HG03575 (cell line): ENCODE measurements around the gene C11orf71.

ENCODE experiments used
- ATAC-seq: cut with Tn5 transposase; IDR thresholded peaks from one replicate; pipeline ENCODE4 v1.9.1; 2021; ENCODE audit not compliant: unreplicated experiment, insufficient number of reproducible peaks, low FRiP score; ENCODE audit errors: extremely low read depth

C11orf71 gene

DNA sequence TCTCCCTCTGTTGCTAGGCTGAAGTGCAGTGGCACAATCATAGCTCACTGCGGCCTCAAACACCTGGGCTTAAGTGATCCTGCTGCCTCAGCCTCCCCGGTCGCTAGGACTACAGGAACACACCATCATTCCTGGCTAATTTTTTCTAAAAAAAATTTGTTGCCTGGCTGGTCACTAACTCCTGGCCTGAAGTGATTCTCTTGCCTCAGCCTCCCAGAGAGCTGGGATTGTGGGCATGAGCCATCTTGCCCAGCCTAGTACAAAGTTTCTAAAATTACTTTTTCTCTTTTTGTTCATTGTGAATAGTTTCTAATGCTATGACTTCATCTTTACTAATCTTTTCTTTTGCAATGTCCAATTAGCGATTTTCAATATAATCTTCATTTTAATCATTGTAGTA lies 12.6 kb upstream of the C11orf71 start:
- ATAC-seq, result no peak

DNA sequence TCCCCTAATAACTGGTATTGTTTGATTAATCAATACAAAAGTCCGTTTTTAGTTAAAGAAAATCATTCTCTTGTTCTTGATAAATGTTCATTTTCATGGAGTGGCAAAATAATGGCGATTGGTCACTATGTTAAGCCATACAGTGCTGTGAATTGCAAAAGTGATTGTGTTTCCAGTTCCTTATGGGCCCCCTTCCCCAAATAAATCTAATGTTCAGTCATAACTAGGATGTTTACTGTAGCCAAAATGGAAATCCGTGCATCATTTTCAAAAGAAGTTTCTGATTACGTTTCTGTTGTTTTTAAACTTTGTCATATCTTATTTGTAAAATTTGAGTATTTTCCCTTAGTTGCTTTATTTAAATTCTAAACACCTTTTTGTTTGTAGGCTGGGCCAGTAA lies 1.0 kb upstream of the C11orf71 start:
- ATAC-seq, result no peak

- peak; percentile 12 for ATAC-seq
These were observed 558 bp upstream of the C11orf71 start for GRCh38 chr11:114400915-114401223.

GRCh38 chr11:114399490-114400215 lies 658 bp downstream of the C11orf71 start:
- ATAC-seq, result no peak

DNA sequence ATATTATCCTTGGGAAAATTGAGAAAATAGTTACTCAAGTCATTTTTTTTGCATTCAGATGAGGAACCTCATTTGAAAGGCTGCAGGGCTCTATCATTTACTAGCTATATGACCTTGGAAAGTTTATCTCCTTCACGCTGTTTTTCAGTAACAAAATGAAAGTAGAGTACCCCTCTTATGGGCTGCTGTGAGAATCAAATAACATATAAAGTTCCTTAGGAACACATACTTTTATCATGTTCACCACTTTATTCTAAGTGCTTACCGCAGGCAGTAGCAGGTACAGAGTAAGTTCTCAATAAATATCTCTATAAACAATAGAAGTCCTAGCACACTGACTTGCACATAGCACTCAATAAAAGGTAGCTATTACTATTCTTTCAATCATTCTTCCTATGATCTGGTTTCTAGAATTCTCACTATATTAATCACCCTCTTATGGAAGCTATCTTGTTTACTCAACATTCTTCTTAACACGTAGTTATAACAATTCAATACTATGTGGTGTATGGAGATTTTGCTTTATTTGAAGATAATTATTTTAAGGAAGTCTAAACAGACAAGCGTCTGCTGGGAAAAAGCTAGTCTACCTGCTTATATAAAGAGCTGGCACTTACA lies 1.9 kb downstream of the C11orf71 start:
- ATAC-seq, result no peak

DNA sequence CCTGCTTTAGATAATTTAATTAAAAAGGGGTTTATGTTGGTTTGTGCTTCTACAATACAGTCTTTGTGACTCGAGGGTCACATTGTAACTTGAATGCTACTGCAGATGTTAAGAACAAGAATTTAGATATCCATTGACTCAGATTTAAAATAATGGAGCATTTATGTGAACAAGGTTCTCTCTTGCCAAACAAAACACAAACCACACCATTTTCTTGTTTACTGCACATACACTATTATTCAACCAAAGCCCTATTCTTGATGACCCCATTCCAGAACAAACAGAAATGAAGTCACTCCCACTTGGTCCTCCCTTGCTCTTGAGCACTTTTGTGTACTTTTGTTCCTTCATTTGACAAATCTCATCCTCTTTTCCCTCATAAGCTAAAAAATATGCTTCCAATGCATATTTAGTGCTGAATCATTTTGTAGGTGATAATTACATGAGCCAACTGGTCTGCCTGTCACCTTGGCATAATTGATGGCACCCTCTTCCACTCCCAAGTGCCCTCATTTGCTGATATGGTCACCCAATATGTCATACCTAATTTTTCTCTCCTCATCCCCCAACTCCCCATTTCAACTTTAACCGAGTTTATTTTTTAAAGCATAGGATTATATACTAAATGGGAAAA lies 2.8 kb downstream of the C11orf71 start:
- no peak for ATAC-seq

- ATAC-seq, result no peak
These were observed 3.4 kb downstream of the C11orf71 start for GRCh38 chr11:114396916-114397315.

DNA sequence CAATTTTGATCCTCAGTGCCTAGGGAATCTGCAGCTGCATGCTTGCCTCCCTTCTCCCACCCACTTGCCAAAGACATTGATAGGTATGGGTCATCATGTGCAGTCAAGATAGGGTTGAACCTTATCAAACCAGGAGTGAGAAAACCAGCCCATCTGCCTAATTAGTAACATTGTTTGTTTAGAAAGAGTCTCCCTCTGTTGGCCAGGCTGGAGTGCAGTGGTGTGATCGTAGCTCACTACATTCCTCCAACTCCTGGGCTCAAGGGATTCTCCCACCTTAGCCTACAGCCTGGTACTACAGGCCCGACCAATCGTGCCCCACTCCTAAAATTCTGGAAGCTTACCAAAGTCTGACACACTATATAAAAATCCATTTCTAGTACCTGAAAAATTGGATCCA lies 4.6 kb downstream of the C11orf71 start:
- no peak for ATAC-seq

DNA sequence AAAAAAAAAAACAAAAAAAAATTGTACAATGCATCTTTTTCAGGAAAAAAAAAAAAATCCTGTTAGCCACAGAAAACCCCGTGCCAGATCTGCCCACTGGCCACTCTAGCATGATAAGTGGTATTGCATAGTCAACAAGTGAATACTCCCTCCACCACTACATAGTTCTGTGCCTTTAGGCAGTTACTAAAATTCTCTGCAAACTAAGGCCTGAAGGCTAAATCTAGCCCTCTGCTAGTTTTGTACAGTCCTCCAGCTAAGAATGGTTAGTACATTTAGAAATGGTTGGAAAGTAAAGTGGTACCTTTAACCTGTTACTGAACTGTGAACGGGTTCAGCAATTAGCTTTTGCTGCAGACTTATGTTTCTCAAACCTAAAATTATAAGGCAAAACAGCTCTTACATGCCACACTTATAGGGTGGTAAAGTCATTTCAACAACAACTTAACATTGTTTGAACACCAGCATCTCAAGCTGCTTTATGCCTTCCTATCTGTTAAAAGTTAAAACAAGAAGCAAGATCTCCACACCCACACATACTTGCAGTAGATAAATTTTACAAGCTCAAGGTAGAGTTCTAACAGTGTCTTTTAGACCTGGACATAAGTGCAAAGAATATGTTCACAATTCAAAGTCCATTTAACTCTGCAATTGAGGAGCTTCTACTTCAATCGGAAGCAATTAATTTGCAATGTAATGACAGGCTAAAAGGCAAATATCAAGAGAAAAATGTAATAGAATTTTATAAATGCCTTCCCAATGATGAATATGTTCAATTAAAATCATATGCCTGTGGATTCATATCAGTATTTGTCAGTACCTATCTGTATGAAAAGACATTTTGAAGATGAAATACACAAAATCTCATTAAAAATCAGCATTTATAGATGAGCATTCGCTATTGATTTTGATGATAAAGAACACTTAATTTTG lies 7.3 kb downstream of the C11orf71 start:
- no peak for ATAC-seq

GRCh38 chr11:114386545-114386944 lies 13.8 kb downstream of the C11orf71 start:
- no peak for ATAC-seq

- ATAC-seq, result no peak
These were observed 14.2 kb downstream of the C11orf71 start for GRCh38 chr11:114386131-114386530.

- no peak for ATAC-seq
These were observed 15.8 kb downstream of the C11orf71 start for GRCh38 chr11:114384487-114384886.

DNA sequence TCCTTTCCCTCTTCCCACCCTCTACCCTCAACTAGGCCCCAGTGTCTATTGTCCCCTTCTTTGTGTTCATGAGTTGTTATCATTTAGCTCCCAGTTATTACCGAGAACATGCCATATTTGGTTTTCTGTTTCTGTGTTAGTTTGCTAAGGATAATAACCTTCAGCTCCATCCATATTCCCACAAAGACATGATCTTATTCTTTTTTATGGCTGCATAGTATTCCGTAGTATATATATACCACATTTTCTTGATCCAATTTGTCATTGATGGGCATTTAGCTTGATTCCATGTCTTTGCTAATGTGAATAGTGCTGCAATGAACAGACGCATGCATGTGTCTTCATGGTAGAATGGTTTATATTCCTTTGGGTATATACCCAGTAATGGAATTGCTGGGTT lies 17.8 kb downstream of the C11orf71 start:
- ATAC-seq, result no peak

- ATAC-seq, result no peak
These were observed 20.8 kb downstream of the C11orf71 start for GRCh38 chr11:114379394-114380069.

DNA sequence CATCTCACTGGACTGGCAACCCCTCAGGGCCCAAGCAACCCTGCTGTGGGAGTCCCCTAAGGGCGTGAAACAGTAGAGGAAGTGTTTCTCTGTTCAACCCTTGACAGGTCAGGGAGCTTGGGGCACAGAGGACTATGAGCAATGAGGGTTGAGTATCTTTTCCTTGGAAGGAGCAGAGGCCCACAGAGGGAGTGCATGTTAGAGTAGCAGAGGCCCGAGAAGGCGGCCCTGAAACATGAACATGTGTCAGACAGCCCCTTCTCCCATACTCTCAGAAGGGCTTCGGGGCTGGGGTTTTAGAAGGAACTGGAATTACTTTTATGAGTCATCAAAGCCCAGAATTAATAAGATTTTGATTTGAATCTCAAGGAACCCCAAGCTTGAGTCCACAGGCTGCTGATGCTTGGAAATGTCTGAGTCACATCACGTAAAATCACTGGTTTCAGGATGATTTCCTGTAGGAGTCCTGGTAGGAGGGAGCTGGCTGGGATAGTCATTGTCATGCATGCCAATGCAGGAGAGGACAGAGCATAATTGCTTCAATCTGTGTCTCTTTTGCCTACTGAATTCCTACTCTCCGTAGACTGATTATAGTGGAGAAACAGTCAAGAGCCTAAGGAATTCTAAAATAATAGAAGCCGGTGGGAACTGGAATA lies 22.6 kb downstream of the C11orf71 start:
- ATAC-seq, result no peak

GRCh38 chr11:114375052-114375451 lies 25.3 kb downstream of the C11orf71 start:
- no peak for ATAC-seq

GRCh38 chr11:114368918-114369680 lies 31.2 kb downstream of the C11orf71 start:
- no peak for ATAC-seq
